T-helper 2 cell (primary cell): Measurements from ENCODE around the gene ANKRD33B.
"Not testable (repeated sequence)": the region's sequence is repeated elsewhere in the genome, so short reads cannot be mapped to it uniquely, and the experiment has no call there.

Experiments
- DNase-seq, 5 experiments: peaks; one replicate each; pipeline versions ENCODE4 v3.0.0 to v3.0.0-alpha.2; 2012 to 2022

Gene ANKRD33B

GRCh38 chr5:10621832-10622231, 58.0 kb downstream of the ANKRD33B start:
- DNase-seq = peak in 1 of 5 experiments; percentile 69

- DNase-seq = no peak
Measured at GRCh38 chr5:10622810-10623209, 58.9 kb downstream of the ANKRD33B start.

DNA sequence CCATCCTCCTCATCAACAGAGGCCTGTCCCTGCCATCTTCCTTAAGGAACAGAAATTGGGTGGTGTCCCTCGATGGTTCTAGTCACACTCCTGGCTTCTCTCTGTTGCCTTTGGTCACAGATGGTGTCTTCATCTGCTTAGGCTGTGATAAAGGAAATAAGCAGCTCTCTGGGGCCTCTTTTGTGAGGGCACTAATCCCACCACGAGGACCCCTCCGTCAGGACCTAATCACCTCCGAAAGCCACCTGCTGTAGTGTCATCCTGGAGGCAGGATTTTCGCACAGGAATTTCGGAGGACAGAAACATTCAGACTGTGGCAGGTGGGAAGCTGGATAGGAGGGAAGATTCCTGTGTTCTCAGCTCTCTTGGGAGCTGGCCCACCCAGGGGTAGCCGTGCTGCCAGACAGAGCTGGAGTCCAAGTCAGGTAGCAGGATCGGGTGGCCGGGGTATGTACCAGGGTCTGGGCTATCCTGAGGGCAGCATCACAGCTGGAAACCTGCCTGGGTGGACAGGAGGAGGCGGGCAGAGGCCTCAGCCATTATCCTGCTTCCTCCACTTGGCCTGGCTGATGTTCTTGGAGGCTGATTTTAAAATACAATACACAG, 59.5 kb downstream of the ANKRD33B start:
- no peak for DNase-seq

DNA sequence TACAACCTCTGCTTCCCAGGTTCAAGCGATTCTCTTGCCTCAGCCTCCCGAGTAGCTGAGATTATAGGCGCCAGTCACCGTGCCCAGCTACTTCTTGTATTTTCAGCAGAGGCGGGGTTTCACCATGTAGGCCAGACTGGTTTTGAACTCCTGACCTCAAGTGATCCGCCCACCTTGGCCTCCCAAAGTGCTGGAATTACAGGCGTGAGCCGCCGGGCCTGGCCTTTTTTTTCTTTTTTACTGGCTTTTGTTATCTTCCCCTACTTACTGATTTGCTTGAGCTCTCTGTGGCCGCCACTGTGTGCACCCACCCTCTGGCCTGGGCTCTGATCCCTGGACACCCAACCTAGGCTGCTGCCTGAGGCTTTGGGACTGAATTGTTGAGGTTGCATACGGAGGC, 60.3 kb downstream of the ANKRD33B start:
- no peak for DNase-seq

DNA sequence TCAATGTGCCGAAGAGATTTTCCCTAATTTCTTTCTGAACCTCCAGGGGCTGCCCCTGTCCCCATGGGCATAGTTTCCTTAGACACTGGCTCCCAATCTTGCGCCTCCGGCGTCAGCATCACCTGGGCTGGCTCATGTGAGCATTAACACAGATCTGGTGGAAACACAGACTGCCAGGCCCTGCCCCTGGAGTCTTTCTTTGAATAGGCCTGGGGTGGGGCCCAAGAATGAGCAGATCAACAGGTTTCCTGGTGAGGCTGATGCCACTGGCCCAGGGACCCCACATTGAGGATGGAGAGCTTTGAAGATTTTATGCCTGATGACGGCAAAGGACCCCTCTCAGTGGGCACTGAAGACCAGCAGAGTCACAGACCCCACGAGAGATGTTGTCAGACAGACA, 60.8 kb downstream of the ANKRD33B start:
- DNase-seq = no peak

GRCh38 chr5:10625700-10626472, 62.0 kb downstream of the ANKRD33B start:
- DNase-seq = no peak

DNA sequence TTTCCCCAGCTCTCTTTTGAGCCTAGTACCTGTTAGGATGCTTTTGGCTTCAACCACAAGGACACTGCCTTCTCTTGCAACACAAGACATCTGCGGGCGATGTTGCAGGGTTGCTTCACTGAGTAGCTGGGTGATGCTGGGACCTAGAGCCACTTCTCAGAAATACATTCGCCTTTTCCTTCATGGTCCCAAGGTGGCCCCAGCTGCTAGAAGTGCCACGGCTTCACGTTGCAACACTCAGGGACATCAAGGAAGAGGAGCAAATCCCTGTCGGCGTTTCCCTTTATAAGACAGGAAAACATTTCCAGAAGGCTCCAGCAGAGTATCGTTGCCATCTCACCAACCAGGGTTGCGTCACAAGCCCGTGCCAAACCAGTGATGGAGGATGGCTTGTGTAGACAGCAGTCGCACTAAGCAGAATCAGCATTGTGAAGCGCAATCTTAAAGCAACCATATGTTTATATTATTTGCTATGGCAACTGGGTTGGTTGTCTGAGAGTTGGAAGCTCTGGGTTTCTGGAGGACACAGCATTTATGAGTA, 62.7 kb downstream of the ANKRD33B start:
- no peak for DNase-seq

GRCh38 chr5:10627160-10627701, 63.4 kb downstream of the ANKRD33B start:
- DNase-seq = no peak

DNA sequence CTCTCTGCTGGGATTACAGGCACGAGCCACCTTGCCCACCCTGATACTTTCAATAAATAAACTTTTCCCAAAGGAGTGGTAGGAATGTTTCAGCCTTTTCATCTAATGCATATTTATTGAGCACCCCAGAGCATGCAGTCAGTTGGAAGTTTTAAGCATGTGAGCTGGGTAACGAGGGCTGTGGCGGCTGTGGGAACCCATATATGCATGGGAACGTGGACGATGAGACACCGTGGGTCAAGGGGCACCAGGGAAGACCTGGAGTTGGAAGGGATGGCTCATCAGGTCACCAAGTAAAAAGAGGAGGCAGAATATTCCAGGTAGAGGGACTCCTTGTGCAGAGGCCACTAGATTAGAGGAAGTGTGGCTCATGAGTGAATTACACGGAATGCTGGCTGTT, 64.7 kb downstream of the ANKRD33B start:
- no peak for DNase-seq

DNA sequence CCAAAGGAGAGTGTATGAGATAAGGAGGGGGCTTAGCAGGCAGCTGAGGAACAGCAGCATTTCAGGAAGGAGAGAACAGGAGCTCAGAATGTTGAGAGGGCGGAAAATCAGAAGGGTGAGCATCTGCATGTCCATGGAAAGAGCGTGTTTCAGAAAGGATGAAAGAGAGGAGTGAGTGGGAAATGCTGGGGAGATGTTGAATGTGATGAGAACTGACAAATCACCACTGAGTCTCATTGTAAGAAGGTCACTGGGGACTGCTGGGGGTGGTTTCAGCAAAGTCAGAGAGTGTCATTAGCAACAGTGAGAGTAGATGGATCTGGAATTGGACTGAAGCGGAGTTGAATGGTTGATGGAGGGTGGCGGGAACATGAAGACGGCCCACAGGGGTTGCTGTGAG, 65.8 kb downstream of the ANKRD33B start:
- no peak for DNase-seq

GRCh38 chr5:10630126-10630525, 66.3 kb downstream of the ANKRD33B start:
- DNase-seq = no peak

DNA sequence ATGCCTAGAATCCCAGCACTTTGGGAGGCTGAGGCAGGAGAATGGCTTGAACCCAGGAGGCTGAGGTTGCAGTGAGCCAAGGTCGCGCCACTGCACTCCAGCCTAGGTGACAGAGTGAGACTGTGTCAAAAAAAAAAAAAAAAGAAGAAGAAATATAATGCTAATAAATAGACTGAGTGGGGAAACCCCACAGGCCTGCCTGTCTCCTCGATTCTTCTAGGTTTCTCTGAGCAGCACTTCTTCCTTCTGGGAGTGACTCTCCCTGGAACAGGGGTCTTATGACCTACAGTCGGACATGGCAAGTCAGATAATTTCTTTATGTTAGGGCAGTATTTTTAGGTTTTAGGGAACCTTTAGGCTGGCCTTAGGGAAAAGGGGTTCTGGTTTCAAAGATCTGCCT, 66.9 kb downstream of the ANKRD33B start:
- DNase-seq = not testable (repeated sequence)

- no peak for DNase-seq
Measured at GRCh38 chr5:10631316-10631996, 67.6 kb downstream of the ANKRD33B start.

DNA sequence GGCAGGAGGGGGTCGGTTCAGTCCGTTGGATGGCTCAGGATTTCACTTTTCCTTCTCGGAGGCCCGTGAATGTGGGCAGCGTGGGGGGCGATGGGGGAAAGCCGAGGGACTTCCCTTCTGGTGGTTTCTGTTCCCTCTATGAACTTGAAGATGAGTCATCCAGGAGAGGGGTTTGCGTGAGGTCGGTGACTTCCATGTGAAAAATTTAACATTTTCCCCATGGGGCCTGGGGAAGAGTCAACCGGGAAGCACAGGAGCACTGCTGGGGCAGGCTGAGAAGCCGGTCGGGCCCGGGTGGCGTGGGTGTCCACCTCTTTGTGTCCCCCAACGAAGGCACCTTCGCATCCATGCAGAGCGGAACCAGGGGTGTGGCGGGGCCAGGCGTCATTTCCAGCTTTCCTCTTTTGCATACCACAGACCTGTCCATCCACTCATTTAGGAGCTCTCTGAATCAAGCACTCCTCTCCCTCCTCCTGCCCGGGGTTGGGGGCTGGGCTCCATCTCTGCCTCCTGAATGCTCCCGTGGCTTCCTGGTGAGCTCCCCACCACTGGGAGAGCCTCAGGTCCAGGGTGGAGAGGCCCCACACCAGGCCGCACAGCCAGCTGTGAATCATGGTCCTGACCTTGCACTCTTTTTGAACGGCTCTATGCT, 68.4 kb downstream of the ANKRD33B start:
- DNase-seq = peak in 2 of 5 experiments; percentile 40 to 54

- peak in 2 of 5 experiments; percentile 32 to 72 for DNase-seq
Measured at GRCh38 chr5:10633271-10634049, 69.6 kb downstream of the ANKRD33B start.

- DNase-seq = peak in 1 of 5 experiments; percentile 38
Measured at GRCh38 chr5:10634050-10634449, 70.2 kb downstream of the ANKRD33B start.

DNA sequence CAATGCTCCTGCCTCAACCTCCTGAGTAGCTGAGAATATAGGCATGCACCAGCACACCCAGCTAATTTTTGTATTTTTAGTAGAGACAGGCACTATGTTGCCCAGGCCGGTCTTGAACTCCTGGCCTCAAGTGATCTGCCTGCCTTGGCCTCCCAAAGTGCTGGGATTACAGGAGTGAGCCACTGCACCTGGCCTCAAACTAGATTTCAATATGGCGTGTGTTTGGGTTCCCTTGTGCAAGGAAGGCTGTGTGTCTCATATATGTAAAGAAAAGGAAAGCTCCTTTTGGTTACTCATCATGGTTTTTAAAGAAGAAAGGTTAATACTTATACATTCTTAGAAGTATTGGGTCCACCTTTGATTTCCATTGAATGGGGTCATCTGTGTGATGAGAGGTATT, 70.7 kb downstream of the ANKRD33B start:
- no peak for DNase-seq

- peak in 2 of 5 experiments; percentile 64 to 93 for DNase-seq
Measured at GRCh38 chr5:10635257-10635866, 71.5 kb downstream of the ANKRD33B start.

DNA sequence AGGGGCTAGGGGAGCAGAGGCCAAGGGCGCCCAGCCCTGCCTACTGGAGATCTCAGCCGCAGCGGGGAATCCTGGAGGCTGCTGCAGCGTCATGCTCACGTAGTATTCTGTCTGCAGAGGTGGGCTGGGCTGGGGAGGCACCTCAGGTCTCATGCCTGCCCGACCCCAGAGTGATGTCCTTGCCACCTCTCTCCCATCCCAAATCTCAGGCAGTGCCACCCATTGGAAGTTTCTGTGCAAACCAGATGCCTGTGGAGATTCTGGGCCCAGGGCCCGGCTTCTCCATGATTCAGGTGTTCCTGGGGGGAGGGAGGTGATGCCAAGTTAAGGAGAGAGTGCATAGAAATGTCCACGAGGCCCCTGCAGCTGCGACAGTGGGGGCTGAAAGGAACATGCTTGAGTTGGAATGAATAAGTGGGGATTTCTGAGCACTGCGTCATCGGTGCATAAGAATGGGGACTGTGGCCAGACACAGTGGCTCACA, 72.0 kb downstream of the ANKRD33B start:
- no peak for DNase-seq

- no peak for DNase-seq
Measured at GRCh38 chr5:10636363-10637142, 72.7 kb downstream of the ANKRD33B start.
